ENCODE results near the gene CLIC4.
"Not testable (repeated sequence)": the region's sequence is repeated elsewhere in the genome, so short reads cannot be mapped to it uniquely, and the experiment has no call there.

Gene CLIC4

DNA sequence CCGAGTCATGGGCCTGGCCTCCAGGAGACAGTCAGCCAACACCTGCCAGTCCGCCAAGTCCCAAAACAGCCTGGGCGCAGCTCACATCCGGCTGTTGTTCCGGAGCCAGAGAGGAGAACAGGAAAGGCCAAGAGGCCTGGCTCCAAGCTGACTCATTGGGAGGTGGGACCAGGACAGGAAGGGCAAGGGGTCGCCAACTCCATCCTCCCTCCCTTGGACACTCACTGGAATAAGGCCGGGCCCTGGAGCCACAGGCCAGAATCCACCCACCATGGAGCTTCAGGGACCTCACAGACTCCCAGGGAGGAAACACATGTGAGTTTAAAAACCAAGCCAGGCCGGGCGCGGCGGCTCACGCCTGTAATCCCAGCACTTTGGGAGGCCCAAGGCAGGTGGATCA is 25.1 kb upstream of the CLIC4 start:
- no peak for DNase-seq

DNA sequence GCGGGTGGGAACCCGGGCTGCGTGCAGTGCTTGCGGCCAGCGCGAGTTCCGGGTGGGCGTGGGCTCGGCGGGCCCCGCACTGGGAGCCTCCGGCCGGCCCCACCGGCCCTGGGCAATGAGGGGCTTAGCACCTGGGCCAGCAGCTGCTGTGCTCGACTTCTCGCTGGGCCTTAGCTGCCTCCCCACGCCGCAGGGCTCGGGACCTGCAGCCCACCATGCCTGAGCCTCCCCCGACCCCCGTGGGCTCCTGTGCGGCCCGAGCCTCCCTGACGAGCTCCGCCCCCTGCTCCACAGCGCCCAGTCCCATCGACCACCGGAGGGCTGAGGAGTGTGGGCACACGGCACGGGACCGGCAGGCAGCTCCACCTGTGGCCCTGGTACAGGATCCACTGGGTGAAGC is 23.7 kb upstream of the CLIC4 start:
- DNase-seq: no peak

DNA sequence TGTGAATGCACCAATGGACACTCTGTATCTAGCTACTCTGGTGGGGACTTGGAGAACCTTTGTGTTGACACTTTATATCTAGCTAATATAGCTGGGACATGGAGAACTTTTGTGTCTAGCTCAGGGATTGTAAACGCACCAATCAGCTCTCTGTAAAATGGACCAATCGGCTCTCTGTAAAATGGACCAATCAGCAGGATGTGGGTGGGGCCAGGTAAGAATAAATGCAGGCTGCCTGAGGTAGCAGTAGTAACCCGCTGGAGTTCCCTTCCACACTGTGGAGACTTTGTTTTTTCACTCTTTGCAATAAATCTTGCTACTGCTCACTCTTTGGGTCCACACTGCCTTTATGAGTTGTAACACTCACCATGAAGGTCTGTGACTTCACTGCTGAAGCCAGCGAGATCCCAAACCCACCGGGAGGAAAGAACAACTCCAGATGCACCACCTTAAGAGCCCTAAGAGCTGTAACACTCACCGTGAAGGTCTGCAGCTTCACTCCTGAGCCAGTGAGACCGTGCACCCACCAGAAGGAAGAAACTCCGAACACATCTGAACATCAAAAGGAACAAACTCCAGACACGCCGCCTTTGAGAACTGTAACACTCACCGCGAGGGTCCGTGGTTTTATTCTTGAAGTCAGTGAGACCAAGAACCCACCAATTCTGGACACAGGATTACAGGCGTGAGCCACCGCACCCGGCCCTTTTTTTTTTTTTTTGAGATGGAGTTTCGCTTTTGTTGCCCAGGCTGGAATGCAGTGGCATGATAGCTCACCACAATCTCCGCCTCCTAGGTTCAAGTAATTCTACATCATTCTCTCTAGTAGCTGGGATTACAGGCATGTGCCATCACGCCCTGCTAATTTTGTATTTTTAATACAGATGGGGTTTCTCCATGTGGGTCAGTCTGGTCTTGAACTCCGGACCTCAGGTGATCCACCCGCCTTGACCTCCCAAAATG is 22.9 kb upstream of the CLIC4 start:
- not testable (repeated sequence) for DNase-seq

DNA sequence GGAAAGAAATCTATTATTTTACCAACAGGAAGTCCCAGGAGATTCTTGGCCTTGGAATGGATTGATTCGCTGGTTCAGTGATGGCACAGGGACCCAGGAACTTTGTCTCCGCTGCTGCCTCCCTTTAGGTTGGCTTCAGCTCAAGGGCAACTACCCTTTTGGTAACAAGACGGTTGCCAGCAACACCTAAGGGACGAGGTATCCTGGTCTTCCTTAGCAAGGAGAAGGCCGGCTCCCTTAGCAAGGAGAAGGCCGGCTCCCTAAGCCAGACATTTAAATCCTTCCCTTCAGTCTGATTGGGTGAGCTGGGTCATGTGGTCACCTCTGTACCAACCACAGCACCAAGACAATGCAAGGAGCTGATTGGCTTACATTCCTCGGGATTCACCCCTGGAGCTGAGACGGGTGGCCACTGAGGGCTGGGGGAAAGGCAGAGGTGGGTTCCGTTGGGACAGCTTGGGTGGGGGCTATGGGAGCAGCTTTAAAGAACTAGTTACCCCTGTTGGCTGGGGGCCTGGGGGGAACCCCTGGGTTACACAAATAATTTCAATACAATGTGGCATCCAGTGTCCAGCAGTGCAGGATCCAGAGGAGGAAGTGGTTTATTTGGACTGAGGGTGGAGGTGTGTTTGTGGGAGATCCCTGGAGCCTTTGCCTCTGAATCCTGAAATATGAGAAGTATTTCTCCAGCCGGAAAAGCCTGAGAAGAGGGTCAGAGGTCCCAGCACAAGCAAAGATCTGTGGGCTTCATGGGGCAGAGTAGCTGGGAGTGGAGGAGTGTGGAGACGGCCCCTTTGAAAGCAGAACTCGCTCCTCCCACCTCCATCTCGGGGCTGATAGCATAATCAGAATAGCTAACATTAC is 20.7 kb upstream of the CLIC4 start:
- no peak for DNase-seq

DNA sequence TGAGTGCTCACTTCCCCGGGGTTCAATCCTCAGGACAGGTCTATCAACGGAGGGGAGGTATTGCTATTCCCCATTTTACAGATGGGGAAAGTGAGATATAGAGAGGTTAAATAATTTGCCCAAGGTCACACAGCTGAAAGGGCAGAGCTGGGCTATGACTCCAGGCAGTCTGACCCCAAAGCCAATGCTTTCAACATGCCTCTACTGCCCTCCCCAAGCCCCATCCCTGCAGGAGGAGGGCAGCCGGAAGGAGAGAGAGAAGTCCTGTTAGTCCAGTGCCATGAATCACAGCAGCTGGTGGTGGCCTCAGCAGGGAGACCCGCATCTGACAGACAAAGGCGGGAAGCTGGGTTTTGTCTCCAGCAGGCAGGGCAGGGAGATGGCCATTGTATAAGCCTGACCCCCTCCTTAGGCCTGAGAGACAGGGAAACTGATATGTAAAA is 20.0 kb upstream of the CLIC4 start:
- DNase-seq: no peak

DNA sequence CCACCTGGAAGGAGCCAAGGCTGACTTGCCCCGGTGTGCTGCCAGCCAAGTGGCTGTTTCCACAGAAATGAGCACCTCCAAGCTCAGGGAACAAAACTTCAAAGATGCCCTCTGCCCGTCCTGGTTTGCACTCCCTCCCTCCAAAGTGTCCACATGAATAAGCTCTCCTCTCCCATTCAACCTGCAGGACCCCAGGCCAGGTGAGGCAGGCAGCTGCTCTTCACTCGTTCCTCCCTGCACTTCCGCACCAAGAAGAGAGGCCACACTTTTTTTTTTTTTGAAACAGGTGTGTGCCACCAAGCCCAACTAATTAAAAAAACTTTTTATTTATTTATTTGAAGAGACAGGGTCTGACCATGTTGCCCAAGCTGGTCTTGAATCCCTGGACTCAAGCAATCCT is 18.5 kb upstream of the CLIC4 start:
- DNase-seq: no peak

DNA sequence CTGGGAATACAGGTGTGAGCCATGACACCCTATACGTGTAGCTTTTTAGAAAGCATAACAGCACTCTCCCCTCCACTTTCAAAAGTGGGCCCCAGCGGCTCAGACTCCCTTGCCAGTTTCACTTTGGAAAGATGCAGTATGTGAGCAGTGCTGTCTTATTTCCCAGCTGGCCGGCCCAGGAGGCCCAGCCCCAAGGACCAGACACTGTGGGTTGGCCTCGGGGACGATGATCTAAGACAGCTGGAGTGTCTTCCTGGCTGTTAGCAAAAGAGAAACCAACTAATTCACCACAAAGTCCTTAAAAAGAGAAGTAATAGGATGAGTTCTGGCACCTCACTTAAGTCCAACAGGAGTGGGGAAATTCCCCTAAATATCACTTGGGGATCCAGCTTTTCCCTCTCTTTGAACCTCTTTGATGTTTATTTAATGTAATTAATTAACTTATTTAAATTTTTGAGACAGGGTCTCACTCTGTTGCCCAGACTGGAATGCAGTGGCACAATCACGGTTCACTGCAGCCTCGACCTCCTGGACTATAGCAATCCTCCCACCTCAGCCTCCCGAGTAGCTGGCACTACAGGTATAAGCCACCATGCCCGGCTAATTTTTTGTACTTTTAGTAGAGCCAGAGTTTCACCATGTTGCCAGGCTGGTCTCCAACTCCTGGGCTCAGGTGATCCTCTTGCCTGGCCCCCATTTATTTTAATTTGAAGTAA is 17.6 kb upstream of the CLIC4 start:
- peak in 1 of 2 experiments; percentile 28 for DNase-seq

DNA sequence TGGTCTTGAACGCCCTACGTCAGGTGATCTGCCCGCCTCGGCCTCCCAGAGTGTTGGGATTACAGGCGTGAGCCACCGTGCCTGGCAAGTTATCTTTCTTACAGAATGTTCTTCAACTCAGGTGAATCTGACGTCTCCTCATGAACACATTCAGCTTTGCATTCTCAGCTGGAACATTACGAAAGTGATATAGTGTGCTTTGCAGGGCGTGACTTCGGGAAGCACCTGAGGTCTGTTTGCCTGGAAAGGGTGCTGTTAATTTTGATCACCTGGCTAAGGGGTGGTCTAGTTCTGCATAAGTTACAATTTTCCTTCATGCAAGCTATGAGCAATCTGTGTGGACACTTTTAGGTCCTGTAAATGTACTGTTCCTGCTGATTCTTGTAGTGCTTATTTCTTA is 16.3 kb upstream of the CLIC4 start:
- no peak for DNase-seq

DNA sequence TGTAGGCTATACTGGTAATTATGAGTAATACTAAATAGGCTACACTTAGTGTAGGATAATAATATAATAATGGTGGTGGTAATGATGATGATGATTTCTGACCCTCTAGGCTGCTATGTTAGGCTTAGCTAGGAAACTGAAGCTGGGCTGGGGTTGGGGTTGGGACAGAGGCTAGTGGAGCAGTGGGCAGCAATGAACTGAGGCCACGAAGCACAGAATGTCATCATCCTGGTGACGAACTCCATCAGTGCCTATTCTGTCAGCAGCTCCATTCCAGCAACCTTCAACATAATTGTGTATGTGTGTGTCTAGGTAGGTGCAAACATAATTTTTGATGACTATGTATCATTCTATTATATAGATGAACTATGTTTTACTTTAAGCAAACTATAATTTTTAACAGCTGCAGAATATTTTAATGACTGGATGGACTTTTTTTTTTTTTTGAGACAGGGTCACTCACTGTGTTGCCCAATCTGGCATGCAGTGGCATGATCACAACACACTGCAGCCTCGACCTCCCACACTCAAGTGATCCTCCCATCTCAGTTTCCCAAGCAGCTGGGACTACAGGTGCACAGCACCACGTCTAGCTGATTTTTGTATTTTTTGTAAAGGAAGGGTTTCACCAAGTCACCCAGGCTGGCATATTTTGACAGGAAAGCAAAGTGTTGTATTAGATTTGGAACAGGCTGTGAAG is 12.9 kb upstream of the CLIC4 start:
- DNase-seq: no peak

DNA sequence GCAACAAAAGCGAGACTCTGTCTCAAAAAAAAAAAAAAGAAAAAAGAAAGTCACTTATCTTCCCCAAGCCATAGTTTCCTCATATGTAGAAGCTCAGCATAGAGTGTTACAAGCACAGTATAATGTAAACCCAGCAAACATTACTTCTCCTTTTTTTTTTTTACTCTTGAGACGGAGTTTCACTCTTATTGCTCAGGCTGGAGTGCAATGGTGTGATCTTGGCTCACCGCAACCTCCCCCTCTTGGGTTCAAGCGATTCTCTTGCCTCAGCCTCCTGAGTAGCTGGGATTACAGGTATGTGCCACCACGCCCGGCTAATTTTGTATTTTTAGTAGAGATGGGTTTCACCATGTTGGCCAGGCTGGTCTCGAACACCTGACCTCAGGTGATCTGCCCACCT is 11.9 kb upstream of the CLIC4 start:
- not testable (repeated sequence) for DNase-seq

DNA sequence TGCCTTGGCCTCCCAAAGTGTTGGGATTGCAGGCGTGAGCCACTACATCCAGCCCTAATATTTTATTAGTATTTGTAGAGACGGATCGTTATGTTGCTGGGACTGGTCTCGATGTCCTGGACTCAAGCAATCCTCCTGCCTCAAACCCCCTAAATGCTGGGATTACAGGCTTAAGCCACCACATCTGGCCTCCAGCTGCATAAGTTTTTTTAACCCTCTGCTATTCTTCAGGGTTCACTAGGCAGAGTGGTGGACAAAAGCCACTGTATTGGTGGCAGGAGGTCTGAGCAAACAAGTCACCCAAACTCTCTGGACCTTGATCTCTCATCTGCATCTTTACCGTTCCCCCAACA is 10.1 kb upstream of the CLIC4 start:
- no peak for DNase-seq

DNA sequence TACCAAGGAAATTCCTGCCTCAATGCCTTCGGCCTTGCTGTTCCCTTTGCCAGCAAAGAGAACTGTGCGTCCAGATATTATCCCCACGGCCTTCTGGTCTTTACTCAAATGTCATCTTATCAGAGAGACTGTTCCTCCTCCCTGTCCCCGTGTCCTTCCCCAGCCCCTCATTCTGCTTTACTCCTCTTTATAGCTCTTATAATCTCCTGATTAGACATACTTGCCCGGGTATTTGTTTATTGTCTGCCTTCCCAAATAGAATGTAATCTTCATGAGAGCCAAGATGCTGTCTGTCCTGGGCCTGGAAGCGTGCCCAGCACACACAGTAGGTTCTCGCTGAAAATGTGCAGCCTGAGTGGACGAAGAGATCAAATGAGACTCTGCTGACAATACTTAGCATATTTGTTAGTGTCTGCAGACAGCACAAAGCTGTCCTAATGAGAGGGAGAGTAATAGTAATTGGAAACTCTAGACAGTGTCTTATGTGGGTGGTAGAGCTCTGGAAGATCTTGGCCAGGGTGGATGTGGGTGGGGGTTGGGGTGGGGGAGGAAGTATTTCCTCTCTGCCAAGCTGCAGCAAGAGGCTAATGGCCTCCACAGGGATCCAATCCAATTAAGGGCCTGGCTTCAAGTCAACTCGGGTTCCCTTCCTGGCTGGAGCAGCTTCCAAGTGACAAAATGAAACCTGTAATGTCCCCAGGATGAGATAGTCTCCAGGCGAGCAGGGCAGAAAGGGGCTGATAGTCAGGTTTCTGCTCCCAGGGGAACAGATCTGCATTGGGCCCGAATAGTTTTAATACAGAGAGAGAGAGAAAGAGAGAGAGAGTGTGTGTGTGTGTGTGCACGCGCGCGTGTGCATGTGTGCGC is 9.5 kb upstream of the CLIC4 start:
- no peak for DNase-seq

DNA sequence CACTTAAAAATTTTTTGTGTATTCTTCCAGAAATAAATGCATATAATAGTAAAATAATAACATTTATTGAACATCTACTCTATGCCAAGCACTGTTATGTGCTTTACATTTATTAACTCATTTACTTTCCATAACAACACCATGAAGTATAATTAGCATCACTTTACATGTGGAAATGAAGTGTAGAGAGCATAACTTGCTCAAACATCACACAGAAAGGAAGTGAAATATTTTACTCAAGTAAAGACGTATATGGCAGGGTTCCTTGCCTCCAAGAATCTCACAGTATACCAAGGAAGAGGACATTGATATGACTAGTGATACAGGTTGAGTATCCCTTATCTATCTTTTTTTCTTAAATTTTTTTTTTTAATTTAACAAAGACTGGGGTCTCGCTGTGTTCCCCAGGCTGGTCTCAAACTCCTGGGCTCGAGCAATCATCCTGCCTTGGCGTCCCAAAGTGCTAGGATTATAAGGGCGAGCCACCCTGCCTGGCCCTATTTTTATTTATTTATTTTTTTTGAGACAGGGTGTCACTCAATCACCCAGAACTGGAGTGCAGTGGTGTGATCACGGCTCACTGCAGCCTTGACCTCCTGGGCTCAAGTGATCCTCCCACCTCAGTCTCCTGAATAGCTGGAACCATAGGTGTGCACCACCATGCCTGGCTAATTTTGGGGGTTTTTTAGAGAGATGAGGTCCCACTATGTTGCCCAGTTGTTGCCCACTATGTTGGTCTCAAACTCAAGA is 7.7 kb upstream of the CLIC4 start:
- DNase-seq: no peak

DNA sequence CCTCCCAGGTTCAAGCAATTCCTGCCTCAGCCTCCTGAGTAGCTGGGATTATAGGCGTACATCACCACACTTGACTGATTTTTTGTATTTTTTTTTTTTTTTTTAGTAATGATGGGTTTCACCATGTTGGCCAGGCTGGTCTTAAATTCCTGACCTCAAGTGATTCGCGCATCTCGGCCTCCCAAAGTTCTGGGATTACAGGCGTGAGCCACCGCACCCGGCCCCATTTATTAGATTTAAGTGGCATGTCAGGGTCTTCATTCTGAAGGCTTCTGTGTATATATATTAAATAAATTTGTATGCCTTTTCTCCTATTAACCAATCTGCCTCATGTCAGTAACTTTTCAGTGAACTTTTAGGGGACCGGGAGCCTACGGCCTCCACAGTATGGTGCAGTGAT is 6.0 kb upstream of the CLIC4 start:
- DNase-seq: no peak

DNA sequence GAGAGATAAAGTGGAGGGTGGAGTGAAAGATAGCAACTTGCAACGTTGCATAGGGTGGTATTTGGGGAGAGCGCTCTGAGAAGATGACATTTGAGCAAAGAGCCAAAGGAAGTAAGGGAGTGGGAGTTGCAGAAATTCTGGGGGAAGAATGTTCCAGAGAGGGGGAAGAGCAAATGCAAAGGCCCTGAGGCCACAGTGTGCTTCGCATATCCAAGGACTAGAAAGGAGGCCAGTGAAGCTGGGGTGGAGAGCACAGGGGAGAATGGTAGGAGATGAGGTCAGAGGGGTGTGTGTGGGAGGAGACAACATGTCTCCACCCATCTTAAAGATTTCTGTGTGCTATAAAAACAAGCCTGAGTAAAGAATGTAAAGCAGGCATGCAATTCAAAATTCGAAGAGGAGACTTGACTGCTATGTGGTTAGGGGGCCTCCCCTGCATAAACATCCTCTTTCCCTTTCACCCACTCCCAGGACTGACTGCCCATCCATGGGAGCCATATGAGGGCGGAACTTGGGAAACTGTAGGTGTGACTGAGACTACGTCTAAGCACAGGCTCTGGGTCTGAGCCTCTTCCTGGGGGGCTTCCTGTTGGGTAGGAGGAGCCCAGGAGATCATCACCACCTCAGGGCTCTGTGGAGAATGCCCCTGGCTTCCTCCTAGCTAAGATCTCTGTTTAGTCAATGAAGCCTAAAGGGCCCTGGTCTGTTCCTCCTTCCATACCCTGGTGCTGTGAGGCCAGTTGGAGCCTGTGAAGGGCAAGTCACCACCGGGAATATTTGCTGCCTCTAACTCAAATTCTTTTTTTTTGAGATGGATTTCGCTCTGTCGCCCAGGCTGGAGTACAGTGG is 2.9 kb upstream of the CLIC4 start:
- no peak for DNase-seq

DNA sequence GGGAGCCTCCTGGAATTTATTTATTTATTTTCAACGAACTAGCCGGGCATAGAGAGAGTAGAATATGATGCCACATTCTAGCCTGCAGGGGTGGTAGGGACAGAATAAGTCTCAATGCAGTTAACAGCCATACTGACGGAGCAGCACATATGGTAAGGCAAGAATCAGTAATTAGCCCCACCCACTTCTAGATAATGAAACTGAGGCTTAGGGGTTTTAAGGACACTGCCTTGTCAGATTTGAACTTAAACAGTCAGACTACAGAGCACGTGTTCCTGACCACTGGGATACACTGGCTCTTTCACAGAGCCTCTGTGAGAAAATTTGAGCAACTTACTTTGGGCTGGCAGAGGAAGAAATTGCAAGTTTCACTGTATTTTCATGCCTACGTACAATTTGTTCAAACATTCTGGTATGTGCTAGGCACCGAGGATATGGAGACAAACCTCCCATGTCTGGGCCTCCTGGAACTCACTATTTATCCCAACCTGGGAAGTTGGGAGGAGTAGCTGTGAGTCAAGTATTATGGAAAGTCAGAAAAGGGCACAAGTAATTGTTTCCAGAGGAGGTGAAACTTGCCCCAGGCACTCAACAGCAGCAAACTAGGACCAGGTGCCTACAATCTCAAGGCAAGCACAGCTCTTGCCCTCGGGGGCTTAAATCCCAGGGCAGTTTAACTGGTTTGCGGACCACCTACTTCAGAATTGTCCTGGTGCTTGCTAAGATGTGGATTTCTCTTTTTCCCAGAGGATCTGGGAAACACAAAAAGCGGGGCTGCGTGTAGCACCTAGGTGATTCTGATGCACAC is 1.6 kb upstream of the CLIC4 start:
- DNase-seq: no peak

DNA sequence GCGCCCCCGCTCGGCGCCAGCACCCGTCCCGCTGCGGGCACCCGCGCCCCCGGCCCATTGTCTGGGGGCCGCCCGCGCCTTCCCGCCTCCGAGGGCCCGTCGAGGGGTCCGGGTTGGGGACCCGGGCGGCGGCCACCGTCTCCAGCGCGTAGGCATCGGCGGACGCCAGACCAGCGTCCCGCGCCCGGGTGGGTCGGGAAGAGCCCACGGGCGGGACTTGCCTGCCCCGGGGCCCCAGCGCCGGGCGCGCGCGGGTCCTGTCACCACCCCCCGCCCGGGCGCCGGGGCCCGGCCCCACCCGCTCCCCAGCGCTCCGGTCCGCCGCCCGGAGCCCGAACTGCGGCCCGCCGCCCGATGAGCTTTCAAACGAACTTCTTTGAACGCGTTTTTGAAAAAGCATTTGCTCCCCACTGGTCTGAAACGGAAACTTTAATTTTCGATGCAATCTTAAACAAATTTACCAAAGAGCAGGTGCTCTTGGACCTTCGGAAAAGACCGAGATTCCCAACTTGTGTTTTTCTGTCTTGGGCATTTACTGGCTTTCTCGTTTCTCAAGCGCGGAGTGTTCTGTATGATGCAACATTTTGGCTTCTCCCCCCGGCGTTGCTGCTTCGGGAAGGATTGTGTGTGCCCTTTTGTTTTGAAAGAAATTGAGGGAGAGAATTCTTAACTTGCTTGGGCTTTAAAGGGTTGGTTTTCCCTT is 615 bp downstream of the CLIC4 start:
- peak; percentile 16 to 29 for DNase-seq
